Pulmonary artery endothelial cell (primary cell): ENCODE measurements around the gene CRYGN. TPM values are rescaled to one million over a fixed set of nuclear protein-coding genes. Genes with fewer than 3 reads are reported as not detected.

ENCODE experiments used
- DNase-seq: peaks from one replicate; pipeline ENCODE4 v3.0.0-alpha.2; 2011; ENCODE audit warnings: low read depth, low spot score
- total RNA-seq: library from RNA; depleted of rRNA; stranded (reverse); fragments of >200 nt; gene quantifications from 2 replicates; pipeline ENCODE4 v1.2.3, GENCODE V29; 2014

CRYGN gene
- total RNA-seq, 1 donor from 2014 or later = not detected

- no peak for DNase-seq
Observed at GRCh38 chr7:151460474-151460855, 20.5 kb upstream of the CRYGN start.

- DNase-seq = peak; percentile 50
Observed at GRCh38 chr7:151459726-151460473, 20.0 kb upstream of the CRYGN start.

- no peak for DNase-seq
Observed at GRCh38 chr7:151457534-151457933, 17.6 kb upstream of the CRYGN start.

- DNase-seq = no peak
Observed at GRCh38 chr7:151456782-151457181, 16.8 kb upstream of the CRYGN start.

- no peak for DNase-seq
Observed at GRCh38 chr7:151456276-151456675, 16.3 kb upstream of the CRYGN start.

- no peak for DNase-seq
Observed at GRCh38 chr7:151455690-151456089, 15.7 kb upstream of the CRYGN start.

- no peak for DNase-seq
Observed at GRCh38 chr7:151454932-151455530, 15.1 kb upstream of the CRYGN start.

DNA sequence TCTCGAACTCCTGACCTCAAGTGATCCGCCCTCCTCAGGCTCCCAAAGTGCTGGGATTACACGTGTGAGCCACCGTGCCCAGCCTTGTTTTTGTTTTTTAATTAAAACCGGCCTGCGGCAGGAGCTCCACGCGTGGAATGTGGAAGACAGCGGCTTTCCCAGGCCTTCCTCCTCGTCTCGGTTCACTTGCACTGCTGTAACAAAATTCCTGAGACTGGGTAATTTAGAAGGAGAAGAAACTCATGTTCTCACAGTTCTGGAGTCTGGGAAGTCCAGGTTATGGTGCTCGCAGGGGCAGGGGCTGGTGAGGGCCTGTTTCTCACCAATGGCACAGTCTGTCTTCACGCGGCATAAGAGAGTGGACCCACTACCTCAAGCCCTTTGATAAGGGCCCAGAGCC lies 14.4 kb upstream of the CRYGN start:
- DNase-seq = no peak

- no peak for DNase-seq
Observed at GRCh38 chr7:151453326-151453791, 13.4 kb upstream of the CRYGN start.

DNA sequence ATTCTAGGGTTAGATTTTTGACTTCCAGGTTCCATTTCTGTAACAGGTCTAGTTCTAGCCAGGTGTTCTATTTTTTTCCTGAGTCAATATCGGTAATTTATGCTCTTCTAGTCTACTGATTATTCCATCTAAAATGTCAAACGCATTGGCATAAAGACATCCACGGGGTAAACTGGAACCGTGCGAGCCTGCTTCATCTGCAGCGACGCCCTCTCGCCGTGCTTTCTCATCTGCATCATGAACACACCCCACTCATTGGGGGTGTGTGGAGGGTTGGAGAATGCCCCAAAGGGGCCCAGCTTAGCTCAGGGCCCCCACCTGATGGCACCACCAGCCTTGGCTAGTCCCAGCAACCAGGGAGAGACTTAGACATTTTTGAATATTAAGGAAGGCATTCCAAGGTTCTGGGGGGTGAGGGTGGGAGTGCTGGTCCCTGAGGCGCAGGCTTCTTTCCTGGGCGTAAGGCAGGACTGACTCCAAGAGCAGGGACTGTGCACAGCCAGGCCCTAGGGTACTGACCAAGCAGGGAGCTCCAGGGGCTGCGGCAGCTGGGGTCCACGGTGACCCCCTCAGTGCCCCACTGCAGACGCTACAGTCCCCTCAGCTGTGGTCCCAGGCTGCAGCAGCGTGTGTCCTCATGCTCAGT lies 12.9 kb upstream of the CRYGN start:
- DNase-seq = no peak

DNA sequence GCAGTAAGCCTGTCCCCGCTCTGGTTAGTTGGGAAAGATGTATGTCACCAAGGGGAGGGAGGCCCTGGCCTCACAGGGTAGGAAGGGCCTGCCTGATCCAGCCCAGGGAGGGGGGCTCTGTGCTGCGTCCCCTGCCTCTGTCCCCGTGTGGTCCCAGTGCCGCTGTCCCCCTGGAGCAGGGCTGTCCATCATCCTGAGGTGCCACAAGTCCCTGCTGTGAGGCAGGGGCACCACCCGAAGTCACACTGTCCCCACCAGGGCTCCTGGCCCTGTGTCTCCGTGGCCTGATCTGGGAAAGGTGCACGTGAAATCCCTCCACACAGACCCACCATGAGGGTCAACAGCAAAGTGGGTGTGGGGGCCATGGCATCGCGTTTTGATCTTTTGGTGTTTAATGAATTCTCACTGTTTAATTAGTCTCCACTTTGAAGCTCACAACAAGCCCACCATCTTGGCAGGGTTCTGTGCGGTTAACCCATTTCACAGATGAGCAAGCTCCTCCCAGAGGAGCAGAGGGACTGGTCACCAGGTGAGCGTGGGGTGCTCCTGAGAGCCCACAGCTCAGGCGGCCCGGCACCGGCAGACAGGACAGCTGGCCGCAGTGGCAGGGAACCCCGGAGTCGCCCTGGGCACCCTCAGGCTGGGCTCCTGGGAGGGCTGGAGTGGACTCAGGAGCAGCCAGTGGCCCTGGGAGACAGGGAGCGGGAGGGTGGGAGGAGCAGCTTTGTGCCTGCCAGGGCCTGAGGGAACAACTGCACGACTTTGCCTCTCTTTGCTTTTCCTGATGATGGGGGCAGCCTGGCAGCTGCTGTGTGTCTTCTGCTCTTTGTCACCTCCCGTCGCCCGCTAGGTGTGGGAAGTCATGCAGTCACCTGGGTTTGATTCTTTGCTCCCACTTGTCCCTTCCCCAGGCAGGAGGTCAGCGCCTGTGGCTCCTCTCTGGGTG lies 12.0 kb upstream of the CRYGN start:
- no peak for DNase-seq

DNA sequence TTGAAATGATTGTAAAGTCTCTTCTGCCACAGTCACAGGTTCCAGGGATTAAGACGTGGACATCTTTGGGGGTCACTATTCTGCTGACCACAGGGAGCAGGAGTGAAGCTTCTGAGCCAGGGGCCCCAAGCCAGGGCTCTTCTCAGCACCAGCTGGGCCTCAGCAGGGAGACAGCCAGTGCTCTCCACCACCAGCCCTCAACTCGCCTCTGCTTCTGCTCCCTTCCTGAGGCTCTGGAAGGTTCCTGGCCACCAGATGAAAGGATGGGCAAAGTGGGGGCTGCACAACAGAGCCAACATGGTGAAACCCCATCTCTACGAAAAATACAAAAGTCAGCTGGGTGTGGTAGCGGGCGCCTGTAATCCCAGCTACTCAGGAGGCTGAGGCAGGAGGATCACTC lies 11.2 kb upstream of the CRYGN start:
- no peak for DNase-seq

DNA sequence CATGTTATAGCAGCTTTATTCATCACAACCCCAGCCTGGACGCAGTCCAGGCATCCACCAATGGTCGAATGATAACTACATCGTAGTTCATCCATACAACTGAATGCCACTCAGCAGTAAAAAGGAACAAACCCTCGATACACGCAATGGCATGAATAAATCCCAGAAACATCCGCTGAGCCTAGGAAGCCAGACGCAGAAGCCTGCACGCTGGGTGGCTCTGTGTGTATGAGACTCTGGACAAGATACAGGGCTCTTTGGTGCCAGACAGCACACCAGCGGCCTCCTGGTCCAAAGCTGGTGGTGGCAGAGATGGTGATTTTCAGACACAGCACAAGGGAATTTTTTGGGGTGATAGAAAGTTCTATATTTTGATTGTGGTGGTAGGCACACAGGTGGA lies 10.0 kb upstream of the CRYGN start:
- no peak for DNase-seq

DNA sequence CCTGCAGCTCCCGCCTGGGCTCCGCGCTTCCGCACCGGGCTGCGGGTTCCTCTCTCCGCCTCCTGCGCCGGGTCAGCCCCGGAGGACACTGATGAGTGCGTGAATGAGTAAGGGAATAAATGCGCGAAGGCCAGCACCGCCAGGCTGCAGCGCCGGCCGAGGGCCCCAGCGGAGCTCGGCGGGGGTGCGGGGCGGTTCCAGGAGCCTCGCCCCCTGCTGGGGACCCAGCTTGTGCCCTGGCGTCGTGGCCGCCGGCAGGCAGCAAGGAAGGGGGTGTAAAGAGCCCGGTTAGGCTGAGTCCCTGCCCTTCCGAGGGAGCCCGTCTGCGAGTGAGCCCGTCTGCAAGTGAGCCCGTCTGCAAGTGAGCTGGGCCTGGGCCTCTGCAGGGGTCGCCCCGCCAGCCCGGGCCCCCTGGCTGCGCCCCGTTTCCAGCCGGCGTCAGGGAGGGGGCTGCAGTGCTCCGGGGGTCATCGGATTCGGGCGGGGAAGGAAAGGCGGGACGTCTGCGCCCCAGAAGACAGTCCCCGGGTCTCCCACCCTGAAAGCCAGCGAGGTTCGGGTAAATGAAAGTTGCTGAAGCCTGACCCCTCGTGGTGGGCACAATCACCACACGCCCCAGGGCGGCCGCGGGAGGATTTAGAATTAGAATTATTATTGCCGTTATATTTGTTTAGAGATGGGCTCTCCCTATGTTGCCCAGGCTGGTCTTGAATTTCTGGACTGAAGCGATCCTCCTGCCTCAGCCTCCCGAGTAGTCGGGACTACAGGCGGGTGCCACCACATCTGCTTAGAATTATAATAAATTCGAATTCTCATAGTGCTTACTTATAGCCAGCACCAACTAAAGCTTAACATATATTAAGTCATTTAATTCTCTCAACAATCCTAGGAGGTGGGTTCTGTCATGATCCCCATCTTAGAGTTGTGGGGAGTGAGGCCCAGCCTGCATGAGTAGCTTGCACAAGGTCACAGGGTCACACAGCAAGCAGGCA lies 8.6 kb upstream of the CRYGN start:
- peak; percentile 11 for DNase-seq

GRCh38 chr7:151447901-151448260 lies 7.9 kb upstream of the CRYGN start:
- no peak for DNase-seq

DNA sequence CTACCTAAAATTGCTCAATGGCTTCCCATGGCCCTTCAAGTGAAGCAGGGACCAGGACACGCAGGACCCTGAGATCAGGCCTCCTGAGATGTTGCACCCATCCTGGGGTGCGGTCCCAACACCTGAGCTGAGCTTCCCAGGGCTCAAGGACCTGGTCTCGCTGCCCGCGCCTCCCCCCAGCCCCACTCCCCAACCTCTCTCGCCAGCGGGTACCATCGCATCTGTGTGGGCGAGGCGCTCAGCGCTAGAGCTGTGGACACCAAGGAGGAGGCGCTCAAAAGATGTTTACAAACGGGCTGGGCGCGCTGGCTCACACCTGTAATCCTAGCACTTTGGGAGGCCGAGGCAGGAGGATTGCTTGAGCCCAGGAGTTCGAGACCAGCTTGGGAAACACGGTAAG lies 7.4 kb upstream of the CRYGN start:
- DNase-seq = no peak

DNA sequence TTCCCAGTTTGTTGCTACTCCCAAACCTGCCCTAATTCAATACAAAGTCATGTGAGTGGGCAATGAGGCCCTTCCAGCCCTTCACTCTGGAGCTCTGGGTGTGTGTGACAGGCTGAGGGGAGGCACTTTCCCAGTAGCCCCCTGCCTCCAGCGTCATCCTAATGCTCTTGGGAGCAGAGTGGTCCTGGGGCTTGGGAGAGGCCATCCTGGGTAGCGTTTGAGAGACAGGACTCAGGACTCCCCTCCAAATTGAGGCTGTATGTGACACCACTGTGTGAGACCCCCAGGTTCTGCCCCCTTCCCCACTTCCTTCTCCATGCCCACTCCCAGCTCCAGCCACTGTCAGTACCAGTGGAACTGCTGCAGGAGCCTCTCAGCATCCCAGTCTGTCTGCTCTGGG lies 6.5 kb upstream of the CRYGN start:
- DNase-seq = no peak

DNA sequence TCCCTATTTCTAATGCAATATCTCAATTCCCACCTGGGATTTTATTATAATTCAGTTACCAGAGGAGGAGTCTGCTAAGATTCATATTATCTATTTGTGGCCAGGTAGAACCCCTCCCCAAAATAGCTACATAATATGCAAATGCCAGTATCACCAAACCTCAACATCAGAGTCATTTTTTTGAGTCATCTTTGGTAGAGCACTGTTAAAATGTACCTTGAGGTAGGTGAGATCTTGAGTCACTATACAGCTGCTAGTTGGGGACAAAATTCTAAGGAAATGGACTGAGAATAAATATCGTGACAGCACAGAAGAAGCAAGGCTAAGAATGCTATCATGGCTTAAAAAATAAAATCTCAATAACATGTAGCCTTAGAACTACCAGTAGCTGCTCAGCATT lies 4.7 kb upstream of the CRYGN start:
- no peak for DNase-seq

- DNase-seq = no peak
Observed at GRCh38 chr7:151442776-151443496, 3.0 kb upstream of the CRYGN start.
